HG02798 (cell line): ENCODE measurements around the gene BMPER.
"Not testable (repeated sequence)": the region's sequence is repeated elsewhere in the genome, so short reads cannot be mapped to it uniquely, and the experiment has no call there.

Source experiments
- ATAC-seq: cut with Tn5 transposase; IDR thresholded peaks from one replicate; pipeline ENCODE4 v1.9.1; 2021; ENCODE audit warnings: mild to moderate bottlenecking; ENCODE audit not compliant: unreplicated experiment, poor library complexity

The BMPER gene

GRCh38 chr7:34160261-34160752 is 255.0 kb downstream of the BMPER start:
- no peak for ATAC-seq

GRCh38 chr7:34162027-34162565 is 256.8 kb downstream of the BMPER start:
- no peak for ATAC-seq

GRCh38 chr7:34162677-34163076 is 257.3 kb downstream of the BMPER start:
- no peak for ATAC-seq

- no peak for ATAC-seq
Measured at GRCh38 chr7:34163956-34164355, 258.6 kb downstream of the BMPER start.

GRCh38 chr7:34165466-34165865 is 260.1 kb downstream of the BMPER start:
- ATAC-seq: no peak

- ATAC-seq: no peak
Measured at GRCh38 chr7:34165927-34166550, 260.7 kb downstream of the BMPER start.

- ATAC-seq: no peak
Measured at GRCh38 chr7:34168013-34168412, 262.7 kb downstream of the BMPER start.

- not testable (repeated sequence) for ATAC-seq
Measured at GRCh38 chr7:34174688-34175616, 269.6 kb downstream of the BMPER start.

- ATAC-seq: no peak
Measured at GRCh38 chr7:34175837-34176236, 270.5 kb downstream of the BMPER start.

- ATAC-seq: no peak
Measured at GRCh38 chr7:34177476-34177875, 272.1 kb downstream of the BMPER start.

GRCh38 chr7:34181271-34181958 is 276.1 kb downstream of the BMPER start:
- no peak for ATAC-seq

GRCh38 chr7:34184466-34184865 is 279.1 kb downstream of the BMPER start:
- ATAC-seq: no peak

GRCh38 chr7:34187798-34188307 is 282.5 kb downstream of the BMPER start:
- no peak for ATAC-seq

- ATAC-seq: no peak
Measured at GRCh38 chr7:34189031-34189430, 283.7 kb downstream of the BMPER start.

- ATAC-seq: no peak
Measured at GRCh38 chr7:34190299-34190698, 285.0 kb downstream of the BMPER start.

GRCh38 chr7:34191162-34191561 is 285.8 kb downstream of the BMPER start:
- no peak for ATAC-seq

- no peak for ATAC-seq
Measured at GRCh38 chr7:34191771-34192479, 286.6 kb downstream of the BMPER start.

- ATAC-seq: no peak
Measured at GRCh38 chr7:34192906-34193305, 287.6 kb downstream of the BMPER start.

- no peak for ATAC-seq
Measured at GRCh38 chr7:34198231-34198641, 292.9 kb downstream of the BMPER start.
